Mesothelial cell of epicardium (in vitro differentiated cells): ENCODE measurements around the gene PALLD. TPM values are rescaled to one million over a fixed set of nuclear protein-coding genes. Genes with fewer than 3 reads are reported as not detected.

Source experiments
- DNase-seq, 2 experiments: peaks; one replicate each; pipeline ENCODE4 v3.0.0; 2021; ENCODE audit warnings: low spot score in 2 of 2; ENCODE audit not compliant: unreplicated experiment in 2 of 2
- H3K27ac Mint-ChIP-seq: 2 replicates; pipeline ENCODE4 v1.8.0; 2021; ENCODE audit warnings: mixed read lengths
- H3K27me3 Mint-ChIP-seq: 2 replicates; pipeline ENCODE4 v1.8.0; 2021; ENCODE audit warnings: low read depth, mixed read lengths
- H3K36me3 Mint-ChIP-seq: 2 replicates; pipeline ENCODE4 v1.8.0; 2021; ENCODE audit warnings: mixed read lengths
- H3K4me1 Mint-ChIP-seq: 2 replicates; pipeline ENCODE4 v1.8.0; 2021; ENCODE audit warnings: mixed read lengths
- H3K4me3 Mint-ChIP-seq: 2 replicates; pipeline ENCODE4 v1.8.0; 2021; ENCODE audit warnings: mild to moderate bottlenecking, moderate library complexity, mixed read lengths
- H3K9me3 Mint-ChIP-seq: 2 replicates; pipeline ENCODE4 v1.8.0; 2021; ENCODE audit warnings: mixed read lengths
- total RNA-seq: library from RNA; stranded (reverse); gene quantifications from 3 replicates; pipeline ENCODE4 v1.2.1, GENCODE V29; 2021
- TF ChIP-seq, protein P1 (sequence below): fragments of 200-600 bp; sonication (generic); IDR thresholded peaks from one replicate; pipeline ENCODE4 v1.5.0; 2021; ENCODE audit warnings: antibody characterized with exemption; ENCODE audit not compliant: unreplicated experiment

PALLD gene
- total RNA-seq, 1 donor from 2014 or later = 158 TPM

DNA sequence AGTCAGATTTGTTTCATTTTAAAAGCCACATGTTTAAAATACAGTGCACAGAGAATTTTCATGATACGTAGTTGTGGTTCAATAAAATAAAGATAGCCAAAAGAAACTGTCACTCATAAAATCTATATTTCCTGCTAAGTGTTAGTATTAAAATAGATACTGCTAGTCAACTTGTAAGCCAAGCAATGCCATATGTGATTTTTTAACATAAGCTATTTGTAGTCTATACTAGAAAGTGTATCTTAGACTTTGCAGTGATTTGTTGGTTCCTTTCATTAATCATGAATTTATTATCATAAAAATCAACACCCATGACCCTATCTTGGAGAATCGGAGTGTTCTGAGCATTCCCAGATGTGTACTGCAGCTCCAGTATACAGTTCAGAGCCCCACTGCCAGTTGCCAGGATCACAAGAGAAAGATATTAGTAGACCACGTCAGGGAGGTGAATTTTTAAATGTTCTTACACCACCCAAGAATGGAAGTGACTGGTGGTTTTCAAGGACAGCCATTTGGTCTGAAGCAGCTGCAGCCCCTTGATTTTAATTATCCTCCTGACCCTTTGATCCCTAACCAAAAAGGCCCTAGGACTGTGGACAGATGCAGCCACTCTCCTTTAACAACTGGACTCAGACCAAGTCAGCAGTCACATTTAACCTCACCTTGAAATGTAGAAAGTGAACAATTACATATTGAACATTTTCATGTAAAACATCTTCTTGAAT, 163.1 kb downstream of the PALLD start:
- no peak overlapping the region for H3K4me3 Mint-ChIP-seq
- DNase-seq = no peak
- H3K27ac Mint-ChIP-seq = peak overlapping the region; percentile 61
- no peaks in the 10 kb centered on the region for H3K27me3 Mint-ChIP-seq
- H3K36me3 Mint-ChIP-seq = no peaks in the 10 kb centered on the region
- peaks cover 72% of the 10 kb centered on the region for H3K4me1 Mint-ChIP-seq
- H3K9me3 Mint-ChIP-seq = no peaks in the 10 kb centered on the region
- TF ChIP-seq, protein P1, sequence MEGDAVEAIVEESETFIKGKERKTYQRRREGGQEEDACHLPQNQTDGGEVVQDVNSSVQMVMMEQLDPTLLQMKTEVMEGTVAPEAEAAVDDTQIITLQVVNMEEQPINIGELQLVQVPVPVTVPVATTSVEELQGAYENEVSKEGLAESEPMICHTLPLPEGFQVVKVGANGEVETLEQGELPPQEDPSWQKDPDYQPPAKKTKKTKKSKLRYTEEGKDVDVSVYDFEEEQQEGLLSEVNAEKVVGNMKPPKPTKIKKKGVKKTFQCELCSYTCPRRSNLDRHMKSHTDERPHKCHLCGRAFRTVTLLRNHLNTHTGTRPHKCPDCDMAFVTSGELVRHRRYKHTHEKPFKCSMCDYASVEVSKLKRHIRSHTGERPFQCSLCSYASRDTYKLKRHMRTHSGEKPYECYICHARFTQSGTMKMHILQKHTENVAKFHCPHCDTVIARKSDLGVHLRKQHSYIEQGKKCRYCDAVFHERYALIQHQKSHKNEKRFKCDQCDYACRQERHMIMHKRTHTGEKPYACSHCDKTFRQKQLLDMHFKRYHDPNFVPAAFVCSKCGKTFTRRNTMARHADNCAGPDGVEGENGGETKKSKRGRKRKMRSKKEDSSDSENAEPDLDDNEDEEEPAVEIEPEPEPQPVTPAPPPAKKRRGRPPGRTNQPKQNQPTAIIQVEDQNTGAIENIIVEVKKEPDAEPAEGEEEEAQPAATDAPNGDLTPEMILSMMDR = no peak

DNA sequence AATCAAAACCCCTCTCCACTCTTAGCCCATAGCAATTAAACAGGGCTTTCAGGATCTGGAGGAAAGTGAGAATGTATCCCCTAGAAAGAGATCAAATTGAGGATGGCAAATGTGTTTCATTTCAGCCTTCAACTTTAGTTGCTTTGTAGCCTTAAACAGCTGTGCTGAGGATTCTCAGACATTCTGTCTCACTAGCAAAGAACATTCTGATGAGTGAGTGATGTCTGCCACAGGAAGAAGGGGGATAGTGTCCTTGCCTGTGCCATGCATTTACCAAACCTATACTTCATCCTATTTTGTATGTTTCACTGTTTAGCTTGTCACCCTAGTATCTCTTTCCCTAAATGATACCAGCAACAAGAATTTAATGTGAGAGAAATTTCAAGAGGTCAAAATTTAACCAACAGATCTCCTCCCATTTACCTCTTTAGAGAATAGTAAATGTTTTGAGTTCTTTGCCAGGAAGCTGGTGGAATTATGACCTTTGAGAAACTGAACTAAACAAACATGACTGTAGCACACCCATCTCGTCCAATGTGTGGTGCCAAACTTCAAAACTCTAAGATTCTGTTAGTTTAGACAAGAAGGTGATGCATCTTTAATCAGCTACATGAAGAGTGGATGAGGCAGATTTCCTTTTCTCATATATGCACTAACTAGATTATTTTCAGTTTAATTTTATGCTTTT, 165.6 kb downstream of the PALLD start:
- DNase-seq = no peak
- Mint-ChIP-seq H3K4me3 (no peak overlapping the region), H3K9me3 (no peaks in the 10 kb centered on the region), H3K36me3 (no peaks in the 10 kb centered on the region), H3K4me1 (peaks cover 72% of the 10 kb centered on the region), H3K27me3 (no peaks in the 10 kb centered on the region), H3K27ac (no peak overlapping the region)
- TF ChIP-seq, protein P1 = no peak

DNA sequence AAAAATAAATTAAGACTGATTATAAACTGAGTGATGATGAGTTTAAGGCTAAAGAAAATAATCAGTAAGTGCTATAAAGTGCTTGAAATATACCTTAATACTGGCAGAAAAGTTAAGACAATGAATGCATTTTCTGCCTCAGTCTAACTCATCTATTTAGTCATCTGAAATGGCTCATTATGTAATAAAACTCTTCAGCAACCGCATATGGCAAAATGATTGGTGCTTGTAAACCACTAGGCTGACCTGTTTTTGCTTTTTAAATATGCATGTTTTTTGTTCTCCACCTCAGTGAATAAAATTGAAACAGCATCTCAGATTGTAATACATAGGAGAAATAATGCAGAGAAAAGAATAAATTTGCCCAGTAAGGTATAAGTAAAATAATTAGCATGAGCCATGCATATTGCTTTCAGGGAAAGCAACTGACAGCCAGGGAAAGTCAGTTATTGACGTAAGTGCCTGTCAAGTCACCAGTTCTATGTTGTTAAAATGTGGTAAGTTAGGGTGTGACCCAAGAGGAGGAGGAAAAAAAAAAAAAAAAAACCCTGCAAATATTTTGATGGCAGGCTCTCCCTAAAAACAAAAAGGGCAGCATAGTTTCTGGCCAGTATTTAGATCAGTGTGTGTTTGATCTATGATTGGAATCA, 167.5 kb downstream of the PALLD start:
- no peak for DNase-seq
- Mint-ChIP-seq H3K4me1 (peaks cover 70% of the 10 kb centered on the region), H3K4me3 (no peak overlapping the region), H3K9me3 (no peaks in the 10 kb centered on the region), H3K27me3 (no peaks in the 10 kb centered on the region), H3K27ac (peak overlapping the region; percentile 27), H3K36me3 (no peaks in the 10 kb centered on the region)
- TF ChIP-seq, protein P1 = no peak

DNA sequence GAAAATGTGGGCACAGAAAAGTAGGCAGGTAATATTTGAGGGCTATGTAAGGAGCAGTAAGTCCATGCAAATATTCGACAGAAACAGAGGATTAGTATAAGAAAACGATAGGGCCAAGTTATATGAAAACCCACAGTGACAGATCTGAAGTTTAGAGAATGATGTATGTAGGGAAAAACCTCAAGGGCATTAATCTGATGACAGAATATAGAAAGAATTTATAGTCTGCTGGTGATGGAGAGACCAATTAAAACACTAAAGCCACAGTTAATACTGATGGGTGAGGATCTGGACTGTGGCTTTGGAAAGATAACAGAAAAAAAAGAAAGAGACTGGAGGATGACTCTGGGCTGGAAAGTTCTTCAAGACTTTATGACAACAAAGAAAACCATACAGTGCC, 169.7 kb downstream of the PALLD start:
- no peak overlapping the region for H3K4me3 Mint-ChIP-seq
- no peak for DNase-seq
- no peaks in the 10 kb centered on the region for H3K9me3 Mint-ChIP-seq
- TF ChIP-seq, protein P1 = no peak
- H3K4me1 Mint-ChIP-seq = peaks cover 58% of the 10 kb centered on the region
- H3K27me3 Mint-ChIP-seq = no peaks in the 10 kb centered on the region
- H3K36me3 Mint-ChIP-seq = peaks cover 1% of the 10 kb centered on the region
- H3K27ac Mint-ChIP-seq = peak overlapping the region; percentile 80

DNA sequence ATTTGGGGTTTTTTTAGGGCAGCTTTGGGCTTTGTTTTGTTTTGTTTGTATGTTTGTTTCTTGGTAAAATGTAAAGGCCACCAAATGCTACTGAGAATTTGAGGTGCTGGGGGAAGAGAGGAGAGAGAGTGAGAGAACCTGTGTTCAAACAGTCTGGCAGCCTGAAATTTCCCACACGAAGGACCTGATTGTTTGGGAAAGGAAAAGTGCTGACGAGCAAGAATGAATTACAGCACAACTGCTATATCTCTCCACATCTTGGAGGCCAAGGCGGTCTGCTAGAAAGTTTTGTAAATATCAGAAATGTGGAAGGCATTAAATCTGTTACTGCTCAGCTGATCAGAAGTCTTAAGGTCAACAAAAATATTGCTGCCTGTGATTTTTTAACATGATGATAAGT, 170.5 kb downstream of the PALLD start:
- H3K27ac Mint-ChIP-seq = peak overlapping the region; percentile 93

More for the DNA sequence above, 170.5 kb downstream of the PALLD start:
- peak overlapping the region; percentile 13 for H3K4me3 Mint-ChIP-seq
- no peaks in the 10 kb centered on the region for H3K9me3 Mint-ChIP-seq
- TF ChIP-seq, protein P1 = no peak
- no peak for DNase-seq
- H3K4me1 Mint-ChIP-seq = peaks cover 54% of the 10 kb centered on the region
- H3K27me3 Mint-ChIP-seq = no peaks in the 10 kb centered on the region
- peaks cover 4% of the 10 kb centered on the region for H3K36me3 Mint-ChIP-seq
